Stimulated activated CD8-positive, alpha-beta memory T cell treated with anti-CD3 and anti-CD28 coated beads, Interleukin-4, amount 100 ng/mL, for 24 hours (primary cell): ENCODE data around the gene ASPHD1.
A peak's percentile ranks its signal among the peaks of the same experiment; 100 is the strongest.
"Not testable (repeated sequence)": the region's sequence is repeated elsewhere in the genome, so short reads cannot be mapped to it uniquely, and the experiment has no call there.

Source experiments
- DNase-seq: peaks from one replicate; pipeline ENCODE4 v3.0.0-alpha.2; 2020; ENCODE audit warnings: low read depth

Gene ASPHD1

GRCh38 chr16:29900102-29900887, at the start of gene ASPHD1:
TSS of gene ASPHD1 (plus strand) at chr16:29900488. CDS start at chr16:29900972, 484 bp downstream.
- DNase-seq: peak; percentile 41

- no peak for DNase-seq
Observed at GRCh38 chr16:29850998-29851397, 49.3 kb upstream of the ASPHD1 start.

GRCh38 chr16:29852654-29853053, 47.6 kb upstream of the ASPHD1 start:
- no peak for DNase-seq

GRCh38 chr16:29854520-29855100, 45.7 kb upstream of the ASPHD1 start:
- no peak for DNase-seq

GRCh38 chr16:29857133-29857760, 43.0 kb upstream of the ASPHD1 start:
- DNase-seq: no peak

GRCh38 chr16:29858149-29858849, 42.0 kb upstream of the ASPHD1 start:
- no peak for DNase-seq

- DNase-seq: no peak
Observed at GRCh38 chr16:29858974-29859373, 41.3 kb upstream of the ASPHD1 start.

- DNase-seq: no peak
Observed at GRCh38 chr16:29860218-29860617, 40.1 kb upstream of the ASPHD1 start.

GRCh38 chr16:29862383-29862883, 37.9 kb upstream of the ASPHD1 start:
- DNase-seq: no peak

- DNase-seq: peak; percentile 87
Observed at GRCh38 chr16:29862884-29863668, 37.2 kb upstream of the ASPHD1 start, which contains the start of gene CDIPT. TSS of gene CDIPT (minus strand) at chr16:29863226. CDS start at chr16:29862857, 369 bp downstream.

- no peak for DNase-seq
Observed at GRCh38 chr16:29863669-29863984, 36.7 kb upstream of the ASPHD1 start.

- DNase-seq: no peak
Observed at GRCh38 chr16:29864205-29864604, 36.1 kb upstream of the ASPHD1 start.

- no peak for DNase-seq
Observed at GRCh38 chr16:29868396-29869009, 31.8 kb upstream of the ASPHD1 start.

- DNase-seq: not testable (repeated sequence)
Observed at GRCh38 chr16:29869067-29869466, 31.2 kb upstream of the ASPHD1 start.

- no peak for DNase-seq
Observed at GRCh38 chr16:29871822-29872546, 28.3 kb upstream of the ASPHD1 start.

- no peak for DNase-seq
Observed at GRCh38 chr16:29873319-29873718, 27.0 kb upstream of the ASPHD1 start.

- DNase-seq: no peak
Observed at GRCh38 chr16:29875206-29875605, 25.1 kb upstream of the ASPHD1 start.

GRCh38 chr16:29876217-29876593, 24.1 kb upstream of the ASPHD1 start:
- DNase-seq: no peak

- no peak for DNase-seq
Observed at GRCh38 chr16:29876594-29877249, 23.6 kb upstream of the ASPHD1 start.
